Tibial nerve (tissue), 4 donors: ENCODE data around the gene LRTM1. TPM values are rescaled to one million over a fixed set of nuclear protein-coding genes. Genes with fewer than 3 reads are reported as not detected.

Experiments
- DNase-seq, 2 donors: peaks; one replicate each; pipeline ENCODE4 v3.0.0-alpha.2; 2019; ENCODE audit warnings: low spot score in 2 of 2
- H3K27ac ChIP-seq, 4 donors: fragments of 200-600 bp; sonication (generic) in 3 of 4; one replicate each; pipeline ENCODE4 v1.5.1; 2017 to 2019; ENCODE audit warnings: mild to moderate bottlenecking in 1 of 4
- H3K27me3 ChIP-seq, 2 donors: fragments of 200-600 bp; sonication (generic) in 1 of 2; one replicate each; pipeline versions ENCODE4 v1.5.1 to v1.6.0; 2017 to 2019
- H3K36me3 ChIP-seq, 3 donors: fragments of 200-600 bp; sonication (generic); one replicate each; pipeline ENCODE4 v1.5.1; 2018 to 2019
- H3K4me1 ChIP-seq, 4 donors: fragments of 200-600 bp; sonication (generic) in 3 of 4; one replicate each; pipeline ENCODE4 v1.5.1; 2017 to 2019
- H3K4me3 ChIP-seq, 4 donors: fragments of 200-600 bp; sonication (generic) in 3 of 4; one replicate each; pipeline ENCODE4 v1.5.1; 2017 to 2019; ENCODE audit warnings: mild to moderate bottlenecking in 1 of 4, moderate library complexity in 1 of 4
- H3K9me3 ChIP-seq, 4 donors: fragments of 200-600 bp; sonication (generic) in 3 of 4; one replicate each; pipeline ENCODE4 v1.5.1; 2017 to 2019
- EP300 ChIP-seq, 2 donors: sonication (generic); formaldehyde crosslinking; IDR thresholded peaks; one replicate each; pipeline ENCODE4 v1.6.1; 2017; ENCODE audit warnings: antibody characterized with exemption in 2 of 2, mild to moderate bottlenecking in 1 of 2
- POLR2A ChIP-seq, 2 donors: fragments of 450-650 bp; IDR thresholded peaks; one replicate each; pipeline ENCODE4 v1.6.1; 2017; ENCODE audit warnings: antibody characterized with exemption in 2 of 2, mild to moderate bottlenecking in 2 of 2, moderate library complexity in 2 of 2
- WGBS, 2 donors: methylation state at CpG; one replicate each; pipeline ENCODE4 v1.1.5; 2018; 5-methylcytosine and 5-hydroxymethylcytosine counted together
- total RNA-seq, 4 donors: library from RNA; depleted of rRNA; stranded (reverse); fragments of >200 nt; gene quantifications; one replicate each; pipeline ENCODE4 v1.1.0, GENCODE V29; 2016
- TF ChIP-seq, protein P1 (sequence below), 5 experiments: fragments of 200-600 bp in 3 of 5; fragments of 450-650 bp in 2 of 5; sonication (generic) in 3 of 5; IDR thresholded peaks; one replicate each; pipeline ENCODE4 v1.5.1; 2016 to 2019; ENCODE audit warnings: antibody characterized with exemption in 5 of 5, mild to moderate bottlenecking in 3 of 5, moderate library complexity in 2 of 5

Gene LRTM1
- total RNA-seq, 4 donors from 2014 or later: not detected

- no peak overlapping the region for H3K27ac ChIP-seq
- H3K9me3 ChIP-seq: no peaks in the 10 kb centered on the region
- no peak overlapping the region for H3K4me3 ChIP-seq
- no peak for DNase-seq
- H3K27me3 ChIP-seq: no peaks in the 10 kb centered on the region
- H3K36me3 ChIP-seq: no peaks in the 10 kb centered on the region
- TF ChIP-seq, protein P1, sequence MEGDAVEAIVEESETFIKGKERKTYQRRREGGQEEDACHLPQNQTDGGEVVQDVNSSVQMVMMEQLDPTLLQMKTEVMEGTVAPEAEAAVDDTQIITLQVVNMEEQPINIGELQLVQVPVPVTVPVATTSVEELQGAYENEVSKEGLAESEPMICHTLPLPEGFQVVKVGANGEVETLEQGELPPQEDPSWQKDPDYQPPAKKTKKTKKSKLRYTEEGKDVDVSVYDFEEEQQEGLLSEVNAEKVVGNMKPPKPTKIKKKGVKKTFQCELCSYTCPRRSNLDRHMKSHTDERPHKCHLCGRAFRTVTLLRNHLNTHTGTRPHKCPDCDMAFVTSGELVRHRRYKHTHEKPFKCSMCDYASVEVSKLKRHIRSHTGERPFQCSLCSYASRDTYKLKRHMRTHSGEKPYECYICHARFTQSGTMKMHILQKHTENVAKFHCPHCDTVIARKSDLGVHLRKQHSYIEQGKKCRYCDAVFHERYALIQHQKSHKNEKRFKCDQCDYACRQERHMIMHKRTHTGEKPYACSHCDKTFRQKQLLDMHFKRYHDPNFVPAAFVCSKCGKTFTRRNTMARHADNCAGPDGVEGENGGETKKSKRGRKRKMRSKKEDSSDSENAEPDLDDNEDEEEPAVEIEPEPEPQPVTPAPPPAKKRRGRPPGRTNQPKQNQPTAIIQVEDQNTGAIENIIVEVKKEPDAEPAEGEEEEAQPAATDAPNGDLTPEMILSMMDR (IDR thresholded peaks at IDR 0.05): no peak
- no peak for TF ChIP-seq POLR2A (IDR thresholded peaks at IDR 0.05)
- no peak for TF ChIP-seq EP300 (IDR thresholded peaks at IDR 0.05)
- no peaks in the 10 kb centered on the region for H3K4me1 ChIP-seq
- WGBS, 2 donors: 79 to 80% methylated on average over 7 of the region's 7 CpGs
Observed at GRCh38 chr3:54941690-54942362, 14.0 kb upstream of the LRTM1 start.

- no peaks in the 10 kb centered on the region for H3K27me3 ChIP-seq
- 53 to 56% methylated on average over 2 of the region's 2 CpGs for WGBS, 2 donors
- TF ChIP-seq POLR2A (IDR thresholded peaks at IDR 0.05) (no peak), EP300 (IDR thresholded peaks at IDR 0.05) (no peak)
- TF ChIP-seq, protein P1 (IDR thresholded peaks at IDR 0.05): no peak
Observed at GRCh38 chr3:54940971-54941370, 13.1 kb upstream of the LRTM1 start.

GRCh38 chr3:54939557-54940300 is 11.9 kb upstream of the LRTM1 start:
- Histone ChIP-seq H3K36me3 (no peaks in the 10 kb centered on the region), H3K27me3 (no peaks in the 10 kb centered on the region), H3K4me1 (no peaks in the 10 kb centered on the region), H3K4me3 (no peak overlapping the region), H3K27ac (no peak overlapping the region), H3K9me3 (no peaks in the 10 kb centered on the region)
- no peak for DNase-seq
- TF ChIP-seq EP300 (IDR thresholded peaks at IDR 0.05) (no peak), POLR2A (IDR thresholded peaks at IDR 0.05) (no peak)
- TF ChIP-seq, protein P1 (IDR thresholded peaks at IDR 0.05): no peak
- 43 to 46% methylated on average over 6 of the region's 6 CpGs for WGBS, 2 donors

More at GRCh38 chr3:54940971-54941370, 13.1 kb upstream of the LRTM1 start:
- H3K4me1 ChIP-seq: no peaks in the 10 kb centered on the region
- no peaks in the 10 kb centered on the region for H3K9me3 ChIP-seq
- no peak overlapping the region for H3K27ac ChIP-seq
- no peak overlapping the region for H3K4me3 ChIP-seq
- H3K36me3 ChIP-seq: no peaks in the 10 kb centered on the region
- no peak for DNase-seq

DNA sequence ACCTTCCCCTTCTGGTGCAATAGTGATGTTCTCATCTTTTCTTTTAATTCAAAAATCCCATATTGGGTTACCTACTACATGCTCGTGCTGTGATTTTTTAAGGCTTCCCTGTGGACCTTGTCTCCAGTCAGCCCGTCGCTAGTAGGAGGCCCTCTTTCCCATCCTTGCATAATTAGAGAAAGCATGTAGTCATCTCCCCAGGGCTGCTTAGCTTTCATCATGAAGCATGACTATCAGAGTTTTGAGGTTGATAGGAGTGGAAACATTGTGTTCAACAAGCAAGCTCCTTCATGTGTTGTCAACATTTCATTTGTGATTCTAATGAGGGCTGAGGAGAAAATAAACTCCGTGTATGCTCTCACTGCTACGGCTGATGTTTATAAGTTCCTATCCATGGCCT is 8.7 kb upstream of the LRTM1 start:
- H3K36me3 ChIP-seq: no peaks in the 10 kb centered on the region
- TF ChIP-seq, protein P1 (IDR thresholded peaks at IDR 0.05): no peak
- TF ChIP-seq POLR2A (IDR thresholded peaks at IDR 0.05) (no peak), EP300 (IDR thresholded peaks at IDR 0.05) (no peak)
- H3K4me1 ChIP-seq: no peaks in the 10 kb centered on the region
- H3K27ac ChIP-seq: no peak overlapping the region
- no peak overlapping the region for H3K4me3 ChIP-seq
- H3K9me3 ChIP-seq: no peaks in the 10 kb centered on the region
- DNase-seq: no peak
- no peaks in the 10 kb centered on the region for H3K27me3 ChIP-seq
- WGBS, 2 donors: 57 to 61% methylated on average over 5 of the region's 5 CpGs

DNA sequence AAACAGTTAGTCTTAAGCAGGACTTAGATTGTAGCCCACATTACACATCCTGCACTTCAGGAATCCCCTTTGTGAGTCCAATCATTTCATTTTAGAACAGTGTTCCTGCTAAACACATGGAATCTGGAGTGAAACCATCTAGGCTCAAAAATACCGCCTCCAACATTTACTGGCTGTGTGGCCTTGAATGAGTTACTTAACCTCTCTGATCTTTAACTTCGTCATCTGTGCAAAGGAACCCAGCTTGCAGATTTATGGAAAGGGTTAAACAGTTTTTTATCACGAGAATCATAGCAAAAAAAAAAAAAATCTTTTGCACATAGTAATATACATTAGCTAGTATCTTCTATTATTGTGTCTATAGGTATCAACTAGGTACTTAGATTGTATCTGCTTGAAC is 8.0 kb upstream of the LRTM1 start:
- 75 to 79% methylated on average over 3 of the region's 3 CpGs for WGBS, 2 donors
- no peak overlapping the region for H3K27ac ChIP-seq

More for the DNA sequence above, 8.0 kb upstream of the LRTM1 start:
- Histone ChIP-seq H3K27me3 (no peaks in the 10 kb centered on the region), H3K4me1 (no peaks in the 10 kb centered on the region), H3K9me3 (no peaks in the 10 kb centered on the region), H3K4me3 (no peak overlapping the region), H3K36me3 (no peaks in the 10 kb centered on the region)
- TF ChIP-seq, protein P1 (IDR thresholded peaks at IDR 0.05): no peak
- no peak for TF ChIP-seq EP300 (IDR thresholded peaks at IDR 0.05)
- TF ChIP-seq POLR2A (IDR thresholded peaks at IDR 0.05): no peak
- no peak for DNase-seq
